Keratinocyte (primary cell): Measurements from ENCODE around the gene GPAT3. TPM values are rescaled to one million over a fixed set of nuclear protein-coding genes. Genes with fewer than 3 reads are reported as not detected.

ENCODE experiments used
- DNase-seq: peaks from one replicate; pipeline ENCODE4 v3.0.0-alpha.2; 2011; ENCODE audit warnings: low read depth, missing footprints, low spot score
- FAIRE-seq: peaks from 2 replicates; lab custom pipeline; 2011; peaks lifted over from hg19 to GRCh38; lab: Jason Lieb, UNC
- H2AFZ ChIP-seq: 2 replicates; pipeline ENCODE4 v1.6.0; 2012; ENCODE audit warnings: low read length, control low read depth, inconsistent platforms; ENCODE audit not compliant: control insufficient read depth
- H3K27ac ChIP-seq: 2 replicates; pipeline ENCODE4 v1.5.1; 2011; ENCODE audit warnings: low read length; ENCODE audit not compliant: control insufficient read depth, insufficient read depth
- H3K27me3 ChIP-seq: 3 replicates; pipeline ENCODE4 v1.6.0; 2011; ENCODE audit warnings: low read length; ENCODE audit not compliant: control insufficient read depth, insufficient read depth; ENCODE audit errors: extremely low read depth
- H3K36me3 ChIP-seq, 2 experiments: 2 replicates in 1 of 2; 3 replicates in 1 of 2; pipeline ENCODE4 v1.5.1; 2011; ENCODE audit warnings: low read length in 2 of 2, mild to moderate bottlenecking in 1 of 2; ENCODE audit not compliant: control insufficient read depth in 2 of 2, insufficient read depth in 2 of 2; ENCODE audit errors: extremely low read depth in 1 of 2
- H3K4me1 ChIP-seq: 3 replicates; pipeline ENCODE4 v1.5.1; 2011; ENCODE audit warnings: low read length; ENCODE audit not compliant: control insufficient read depth, insufficient read depth; ENCODE audit errors: extremely low read depth
- H3K4me2 ChIP-seq: 3 replicates; pipeline ENCODE4 v1.6.0; 2011; ENCODE audit warnings: low read depth, low read length; ENCODE audit not compliant: control insufficient read depth, insufficient read depth; ENCODE audit errors: extremely low read depth
- H3K4me3 ChIP-seq, 3 experiments: fragments of 200-600 bp in 1 of 3; sonication (generic) in 1 of 3; 2 replicates in 2 of 3; 3 replicates in 1 of 3; pipeline ENCODE4 v1.5.1; 2011 to 2016; ENCODE audit warnings: low read length in 3 of 3, mild to moderate bottlenecking in 3 of 3, control low read depth in 2 of 3, inconsistent platforms in 1 of 3, low read depth in 1 of 3, mixed read lengths in 1 of 3, mixed run types in 1 of 3, moderate library complexity in 1 of 3; ENCODE audit not compliant: control insufficient read depth in 2 of 3, insufficient read depth in 2 of 3; ENCODE audit errors: extremely low read depth in 1 of 3
- H3K79me2 ChIP-seq: 2 replicates; pipeline ENCODE4 v1.6.0; 2012; ENCODE audit warnings: low read length; ENCODE audit not compliant: control insufficient read depth, insufficient read depth
- H3K9ac ChIP-seq: 3 replicates; pipeline ENCODE4 v1.6.0; 2011; ENCODE audit warnings: low read length; ENCODE audit not compliant: control insufficient read depth, insufficient read depth; ENCODE audit errors: extremely low read depth
- H3K9me1 ChIP-seq: 3 replicates; pipeline ENCODE4 v1.6.0; 2011; ENCODE audit warnings: low read length; ENCODE audit not compliant: control insufficient read depth, insufficient read depth; ENCODE audit errors: extremely low read depth
- H3K9me3 ChIP-seq: 2 replicates; pipeline ENCODE4 v1.5.1; 2012; ENCODE audit warnings: low read depth, low read length; ENCODE audit not compliant: control insufficient read depth
- H4K20me1 ChIP-seq: 3 replicates; pipeline ENCODE4 v1.6.0; 2011; ENCODE audit warnings: low read length; ENCODE audit not compliant: control insufficient read depth, insufficient read depth; ENCODE audit errors: extremely low read depth
- CTCF ChIP-seq, 3 experiments: IDR thresholded peaks in 1 of 3; conservative IDR thresholded peaks in 1 of 3; optimal IDR thresholded peaks in 1 of 3; 2 replicates in 2 of 3; 3 replicates in 1 of 3; pipeline versions ENCODE3 to v1.5.1; 2011; ENCODE audit warnings: low read length in 3 of 3, mild to moderate bottlenecking in 3 of 3, moderate library complexity in 2 of 3, control low read depth in 1 of 3, inconsistent platforms in 1 of 3; ENCODE audit not compliant: insufficient read depth in 2 of 3; ENCODE audit errors: extremely low read depth in 1 of 3
- EZH2 ChIP-seq: IDR thresholded peaks from one replicate; pipeline ENCODE4 v1.6.1; 2012; ENCODE audit warnings: inconsistent platforms, mild to moderate bottlenecking, low read length, moderate library complexity
- dilution Hi-C: fragments of 300-500 bp; cut with MboI; formaldehyde crosslinking; loops from one replicate; pipeline ENCODE4 v1.7.0; 2020; ENCODE audit warnings: low sequenced_read_pairs; ENCODE audit not compliant: extremely low pct_ligation_motif_present
- polyA plus RNA-seq, 5 experiments: library from polyadenylated mRNA; depleted of rRNA in 3 of 5; stranded (reverse) in 3 of 5; stranded (forward) in 1 of 5; unstranded in 1 of 5; fragments of >200 nt; gene quantifications; 1 replicate in 1 of 5; 2 replicates in 3 of 5; 3 replicates in 1 of 5; pipeline versions ENCODE4 v1.2.1 to v1.2.3, GENCODE V29; 2011 to 2012; ENCODE audit warnings: missing spikeins in 2 of 5, low read depth in 1 of 5, low replicate concordance in 1 of 5

Gene GPAT3
- polyA plus RNA-seq, 1 donor (not counting 4 experiments of a cell fraction or from before 2014, with no cell fraction given) = 2.4 TPM

GRCh38 chr4:83585982-83586508 is 50.1 kb downstream of the GPAT3 start:
- TF ChIP-seq CTCF (optimal IDR thresholded peaks at IDR 0.05 in 1 of 3, IDR thresholded peaks at IDR 0.05 in 1 of 3, conservative IDR thresholded peaks at IDR 0.05 in 1 of 3; ENCODE audit: extremely low read depth in 1 of 3, insufficient read depth in 2 of 3, low read length in 3 of 3) (no peak), EZH2 (no peak)
- Histone ChIP-seq H3K9ac (no peak overlapping the region), H3K79me2 (no peaks in the 10 kb centered on the region), H2AFZ (no peak overlapping the region), H3K4me1 (no peaks in the 10 kb centered on the region), H3K9me1 (no peaks in the 10 kb centered on the region), H3K4me3 (no peak overlapping the region), H3K4me2 (no peak overlapping the region), H3K9me3 (no peaks in the 10 kb centered on the region), H3K36me3 (no peaks in the 10 kb centered on the region), H3K27ac (no peak overlapping the region), H4K20me1 (no peaks in the 10 kb centered on the region), H3K27me3 (no peaks in the 10 kb centered on the region)
- no peak for DNase-seq
- dilution Hi-C loops = no loop called here
- FAIRE-seq = no peak

- FAIRE-seq = no peak
- Histone ChIP-seq H3K9me1 (no peaks in the 10 kb centered on the region), H3K27ac (no peak overlapping the region), H3K4me2 (no peak overlapping the region), H3K4me3 (no peak overlapping the region), H3K9ac (no peak overlapping the region), H3K27me3 (no peaks in the 10 kb centered on the region), H3K36me3 (no peaks in the 10 kb centered on the region), H3K4me1 (no peaks in the 10 kb centered on the region), H2AFZ (no peak overlapping the region), H4K20me1 (no peaks in the 10 kb centered on the region), H3K9me3 (no peaks in the 10 kb centered on the region), H3K79me2 (no peaks in the 10 kb centered on the region)
- dilution Hi-C loops = no loop called here
- no peak for DNase-seq
- no peak for TF ChIP-seq CTCF (optimal IDR thresholded peaks at IDR 0.05 in 1 of 3, IDR thresholded peaks at IDR 0.05 in 1 of 3, conservative IDR thresholded peaks at IDR 0.05 in 1 of 3; ENCODE audit: extremely low read depth in 1 of 3, insufficient read depth in 2 of 3, low read length in 3 of 3)
- no peak for TF ChIP-seq EZH2
These were observed 53.4 kb downstream of the GPAT3 start for GRCh38 chr4:83589279-83589678.
